NCI-H2227 (cell line): ENCODE measurements around the gene C1QTNF12.

Experiments used
- DNase-seq: peaks from one replicate; lab custom pipeline; 2025; ENCODE audit not compliant: unreplicated experiment; lab: John Stamatoyannopoulos, UW

Gene C1QTNF12

GRCh38 chr1:1229770-1230169 is 16.8 kb downstream of the C1QTNF12 start:
- no peak for DNase-seq

- DNase-seq, result no peak
Measured at GRCh38 chr1:1228596-1229321, 17.8 kb downstream of the C1QTNF12 start.

- DNase-seq, result no peak
Measured at GRCh38 chr1:1228187-1228586, 18.3 kb downstream of the C1QTNF12 start.

GRCh38 chr1:1227386-1227785 is 19.1 kb downstream of the C1QTNF12 start:
- DNase-seq, result no peak

GRCh38 chr1:1226566-1227362 is 19.8 kb downstream of the C1QTNF12 start:
- no peak for DNase-seq

- DNase-seq, result no peak
Measured at GRCh38 chr1:1225913-1226312, 20.6 kb downstream of the C1QTNF12 start.

- DNase-seq, result no peak
Measured at GRCh38 chr1:1225238-1225845, 21.2 kb downstream of the C1QTNF12 start.

- no peak for DNase-seq
Measured at GRCh38 chr1:1223891-1224290, 22.6 kb downstream of the C1QTNF12 start.

- DNase-seq, result no peak
Measured at GRCh38 chr1:1223321-1223720, 23.2 kb downstream of the C1QTNF12 start.

GRCh38 chr1:1222575-1223225 is 23.8 kb downstream of the C1QTNF12 start:
- no peak for DNase-seq

GRCh38 chr1:1221887-1222574 is 24.5 kb downstream of the C1QTNF12 start:
- DNase-seq, result no peak

GRCh38 chr1:1220197-1220596 is 26.3 kb downstream of the C1QTNF12 start:
- no peak for DNase-seq

GRCh38 chr1:1219341-1219740 is 27.2 kb downstream of the C1QTNF12 start:
- no peak for DNase-seq

GRCh38 chr1:1218524-1219200 is 27.9 kb downstream of the C1QTNF12 start:
- DNase-seq, result no peak

- DNase-seq, result no peak
Measured at GRCh38 chr1:1217621-1218523, 28.6 kb downstream of the C1QTNF12 start.

GRCh38 chr1:1216770-1217620 is 29.5 kb downstream of the C1QTNF12 start:
- no peak for DNase-seq

- no peak for DNase-seq
Measured at GRCh38 chr1:1215881-1216605, 30.5 kb downstream of the C1QTNF12 start.
